ENCODE data around the gene FGF10. TPM values are rescaled to one million over a fixed set of nuclear protein-coding genes. Genes with fewer than 3 reads are reported as not detected.

Gene FGF10
- total RNA-seq, 4 donors from 2014 or later, result 11.6 to 37.7 (median 26.7) TPM

- no peak for TF ChIP-seq CTCF (IDR thresholded peaks at IDR 0.05; ENCODE audit: low read depth)
Observed at GRCh38 chr5:44266882-44267576, 122.2 kb downstream of the FGF10 start.

- TF ChIP-seq CTCF (IDR thresholded peaks at IDR 0.05; ENCODE audit: low read depth), result no peak
Observed at GRCh38 chr5:44265713-44266112, 123.5 kb downstream of the FGF10 start.

GRCh38 chr5:44260793-44261192 lies 128.4 kb downstream of the FGF10 start:
- no peak for TF ChIP-seq CTCF (IDR thresholded peaks at IDR 0.05; ENCODE audit: low read depth)

GRCh38 chr5:44257653-44258365 lies 131.4 kb downstream of the FGF10 start:
- no peak for TF ChIP-seq CTCF (IDR thresholded peaks at IDR 0.05; ENCODE audit: low read depth)

GRCh38 chr5:44257221-44257620 lies 132.0 kb downstream of the FGF10 start:
- no peak for TF ChIP-seq CTCF (IDR thresholded peaks at IDR 0.05; ENCODE audit: low read depth)
